Cardiac muscle cell (in vitro differentiated cells and primary cell): Measurements from ENCODE around the gene NRP2. TPM values are rescaled to one million over a fixed set of nuclear protein-coding genes. Genes with fewer than 3 reads are reported as not detected.

Source experiments
- DNase-seq, 2 donors: peaks; one replicate each; pipeline versions ENCODE4 v3.0.0 to v3.0.0-alpha.2; 2010 to 2017; ENCODE audit warnings: low read depth in 1 of 2, low spot score in 1 of 2
- H3K27ac ChIP-seq: fragments of 200-600 bp; sonication (generic); 2 replicates; pipeline ENCODE4 v1.5.1; 2016
- H3K27me3 ChIP-seq: fragments of 200-600 bp; sonication (generic); 2 replicates; pipeline ENCODE4 v1.6.0; 2016; ENCODE audit warnings: control low read depth
- H3K36me3 ChIP-seq: fragments of 200-600 bp; sonication (generic); 2 replicates; pipeline ENCODE4 v1.5.1; 2016; ENCODE audit warnings: control low read depth
- H3K4me1 ChIP-seq: fragments of 200-600 bp; sonication (generic); 2 replicates; pipeline ENCODE4 v1.8.1; 2017; ENCODE audit warnings: low read depth, mild to moderate bottlenecking, mixed run types
- H3K4me3 ChIP-seq: fragments of 200-600 bp; sonication (generic); 2 replicates; pipeline ENCODE4 v1.5.1; 2016; ENCODE audit warnings: mild to moderate bottlenecking
- H3K9me3 ChIP-seq: fragments of 200-600 bp; sonication (generic); 2 replicates; pipeline ENCODE4 v1.5.1; 2017; ENCODE audit warnings: low read depth, mild to moderate bottlenecking, control low read depth
- polyA plus RNA-seq: library from polyadenylated mRNA; unstranded; fragments of >200 nt; fragmentation: Nextera tagmentation; extraction: Ambion mirVana; gene quantifications from 2 replicates; pipeline ENCODE4 v1.2.1, GENCODE V29; 2016
- total RNA-seq: library from RNA; depleted of rRNA; stranded (reverse); fragments of >200 nt; gene quantifications from 2 replicates; pipeline ENCODE4 v1.2.3, GENCODE V29; 2016
- TF ChIP-seq, protein P1 (sequence below): IDR thresholded peaks from 2 replicates; pipeline ENCODE4 v1.5.1; 2012; ENCODE audit warnings: low read depth, mild to moderate bottlenecking, low read length

Gene NRP2
- total and polyA plus RNA-seq, 2 experiments from 2014 or later = 35.2 to 166 TPM

- H3K36me3 ChIP-seq = no peaks in the 10 kb centered on the region
- H3K4me1 ChIP-seq = no peaks in the 10 kb centered on the region
- no peaks in the 10 kb centered on the region for H3K27me3 ChIP-seq
- no peak overlapping the region for H3K27ac ChIP-seq
- TF ChIP-seq, protein P1, sequence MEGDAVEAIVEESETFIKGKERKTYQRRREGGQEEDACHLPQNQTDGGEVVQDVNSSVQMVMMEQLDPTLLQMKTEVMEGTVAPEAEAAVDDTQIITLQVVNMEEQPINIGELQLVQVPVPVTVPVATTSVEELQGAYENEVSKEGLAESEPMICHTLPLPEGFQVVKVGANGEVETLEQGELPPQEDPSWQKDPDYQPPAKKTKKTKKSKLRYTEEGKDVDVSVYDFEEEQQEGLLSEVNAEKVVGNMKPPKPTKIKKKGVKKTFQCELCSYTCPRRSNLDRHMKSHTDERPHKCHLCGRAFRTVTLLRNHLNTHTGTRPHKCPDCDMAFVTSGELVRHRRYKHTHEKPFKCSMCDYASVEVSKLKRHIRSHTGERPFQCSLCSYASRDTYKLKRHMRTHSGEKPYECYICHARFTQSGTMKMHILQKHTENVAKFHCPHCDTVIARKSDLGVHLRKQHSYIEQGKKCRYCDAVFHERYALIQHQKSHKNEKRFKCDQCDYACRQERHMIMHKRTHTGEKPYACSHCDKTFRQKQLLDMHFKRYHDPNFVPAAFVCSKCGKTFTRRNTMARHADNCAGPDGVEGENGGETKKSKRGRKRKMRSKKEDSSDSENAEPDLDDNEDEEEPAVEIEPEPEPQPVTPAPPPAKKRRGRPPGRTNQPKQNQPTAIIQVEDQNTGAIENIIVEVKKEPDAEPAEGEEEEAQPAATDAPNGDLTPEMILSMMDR = no peak
- DNase-seq = no peak
- H3K4me3 ChIP-seq = no peak overlapping the region
- no peaks in the 10 kb centered on the region for H3K9me3 ChIP-seq
These were observed 101.7 kb downstream of the NRP2 start for GRCh38 chr2:205783872-205784499.

GRCh38 chr2:205785507-205786260, 103.4 kb downstream of the NRP2 start:
- Histone ChIP-seq H3K27ac (no peak overlapping the region), H3K4me1 (no peaks in the 10 kb centered on the region), H3K9me3 (no peaks in the 10 kb centered on the region), H3K4me3 (no peak overlapping the region), H3K36me3 (no peaks in the 10 kb centered on the region), H3K27me3 (no peaks in the 10 kb centered on the region)
- peak in 1 of 2 donors; percentile 39 for DNase-seq
- TF ChIP-seq, protein P1 = no peak

DNA sequence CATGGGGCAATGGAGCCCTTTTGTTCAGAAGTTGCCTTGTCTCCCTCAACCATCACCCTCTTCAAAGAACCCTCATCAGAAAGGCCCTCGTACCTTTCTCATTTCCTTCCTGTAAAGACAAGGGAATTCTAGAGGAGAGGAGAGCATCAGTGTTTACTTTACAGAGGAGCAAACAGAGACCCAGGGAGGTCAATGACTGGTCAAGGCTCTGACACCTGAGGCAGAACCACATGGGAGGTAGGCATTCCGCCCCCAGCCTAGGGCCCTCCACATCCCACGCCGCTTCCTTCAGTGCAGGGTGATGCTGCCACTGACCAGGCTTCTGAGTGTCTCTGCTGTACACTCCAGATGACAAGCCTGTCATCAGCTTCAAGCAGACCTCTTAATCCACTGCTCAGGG, 104.7 kb downstream of the NRP2 start:
- Histone ChIP-seq H3K4me1 (no peaks in the 10 kb centered on the region), H3K9me3 (no peaks in the 10 kb centered on the region), H3K4me3 (no peak overlapping the region), H3K36me3 (no peaks in the 10 kb centered on the region), H3K27me3 (no peaks in the 10 kb centered on the region), H3K27ac (no peak overlapping the region)
- TF ChIP-seq, protein P1 = no peak
- peak in 1 of 2 donors; percentile 45 for DNase-seq

GRCh38 chr2:205787761-205788160, 105.5 kb downstream of the NRP2 start:
- no peak for DNase-seq
- no peaks in the 10 kb centered on the region for H3K9me3 ChIP-seq
- no peak overlapping the region for H3K27ac ChIP-seq
- TF ChIP-seq, protein P1 = no peak
- peaks cover 2% of the 10 kb centered on the region for H3K4me1 ChIP-seq
- H3K27me3 ChIP-seq = no peaks in the 10 kb centered on the region
- no peak overlapping the region for H3K4me3 ChIP-seq
- H3K36me3 ChIP-seq = peaks cover 5% of the 10 kb centered on the region

GRCh38 chr2:205789906-205790305, 107.6 kb downstream of the NRP2 start:
- no peak for DNase-seq
- H3K27ac ChIP-seq = no peak overlapping the region
- TF ChIP-seq, protein P1 = no peak

More at GRCh38 chr2:205789906-205790305, 107.6 kb downstream of the NRP2 start:
- Histone ChIP-seq H3K9me3 (no peaks in the 10 kb centered on the region), H3K4me3 (no peak overlapping the region), H3K36me3 (peaks cover 6% of the 10 kb centered on the region), H3K27me3 (no peaks in the 10 kb centered on the region), H3K4me1 (peaks cover 3% of the 10 kb centered on the region)
